H9 (cell line): ENCODE data around the gene PICALM. TPM values are rescaled to one million over a fixed set of nuclear protein-coding genes. Genes with fewer than 3 reads are reported as not detected.

Source experiments
- DNase-seq: peaks from one replicate; pipeline ENCODE4 v3.0.0-alpha.2; 2017
- H2AFZ ChIP-seq: one replicate; pipeline ENCODE4 v1.6.1; 2013; ENCODE audit warnings: mild to moderate bottlenecking, low read length, control low read depth, moderate library complexity
- H2AK5ac ChIP-seq: 2 replicates; pipeline ENCODE4 v1.6.1; 2013; ENCODE audit warnings: low read length, control low read depth, mixed read lengths; ENCODE audit not compliant: insufficient read length
- H2BK120ac ChIP-seq: one replicate; pipeline ENCODE4 v1.6.1; 2013; ENCODE audit warnings: low read depth, mild to moderate bottlenecking, low read length, control low read depth, inconsistent platforms; ENCODE audit not compliant: poor library complexity, severe bottlenecking
- H2BK12ac ChIP-seq: 2 replicates; pipeline ENCODE4 v1.6.1; 2013; ENCODE audit warnings: low read length, control low read depth, mixed read lengths, low read depth; ENCODE audit not compliant: insufficient read length
- H2BK15ac ChIP-seq: 2 replicates; pipeline ENCODE4 v1.6.1; 2013; ENCODE audit warnings: low read depth, low read length, control low read depth
- H2BK20ac ChIP-seq: one replicate; pipeline ENCODE4 v1.6.1; 2013; ENCODE audit warnings: low read depth, mild to moderate bottlenecking, low read length, control low read depth, inconsistent platforms; ENCODE audit not compliant: poor library complexity, severe bottlenecking
- H2BK5ac ChIP-seq: 2 replicates; pipeline ENCODE4 v1.6.1; 2013; ENCODE audit warnings: low read length, control low read depth, mixed read lengths; ENCODE audit not compliant: insufficient read length
- H3K14ac ChIP-seq: 2 replicates; pipeline ENCODE4 v1.6.1; 2013; ENCODE audit warnings: low read length, control low read depth; ENCODE audit not compliant: insufficient read depth
- H3K18ac ChIP-seq: 2 replicates; pipeline ENCODE4 v1.6.1; 2013; ENCODE audit warnings: low read depth, mild to moderate bottlenecking, mixed read lengths, low read length, control low read depth; ENCODE audit not compliant: insufficient read length
- H3K23ac ChIP-seq: 2 replicates; pipeline ENCODE4 v1.6.1; 2013; ENCODE audit warnings: low read length, control low read depth, mixed read lengths, low read depth; ENCODE audit not compliant: insufficient read length
- H3K23me2 ChIP-seq: 2 replicates; pipeline ENCODE4 v1.6.1; 2013; ENCODE audit warnings: low read depth, mild to moderate bottlenecking, mixed read lengths, low read length, control low read depth; ENCODE audit not compliant: insufficient read length, poor library complexity, severe bottlenecking
- H3K27ac ChIP-seq: 2 replicates; pipeline ENCODE4 v1.5.1; 2013; ENCODE audit warnings: low read length, control low read depth, mixed read lengths, low read depth; ENCODE audit not compliant: insufficient read length
- H3K27me3 ChIP-seq: 2 replicates; pipeline ENCODE4 v1.6.1; 2013; ENCODE audit warnings: low read length, control low read depth, inconsistent platforms; ENCODE audit not compliant: insufficient read depth
- H3K4ac ChIP-seq: 2 replicates; pipeline ENCODE4 v1.6.1; 2013; ENCODE audit warnings: low read depth, mild to moderate bottlenecking, control low read depth, inconsistent platforms, low read length, moderate library complexity
- H3K4me1 ChIP-seq: 2 replicates; pipeline ENCODE4 v1.6.1; 2013; ENCODE audit warnings: low read length, control low read depth, inconsistent platforms; ENCODE audit not compliant: insufficient read depth
- H3K4me2 ChIP-seq: 2 replicates; pipeline ENCODE4 v1.6.1; 2013; ENCODE audit warnings: low read length, control low read depth, mixed read lengths; ENCODE audit not compliant: insufficient read length, insufficient read depth
- H3K56ac ChIP-seq: 2 replicates; pipeline ENCODE4 v1.6.1; 2013; ENCODE audit warnings: low read depth, mild to moderate bottlenecking, mixed read lengths, low read length, control low read depth; ENCODE audit not compliant: insufficient read length
- H3K79me1 ChIP-seq: 2 replicates; pipeline ENCODE4 v1.6.1; 2013; ENCODE audit warnings: low read depth, mild to moderate bottlenecking, moderate library complexity, low read length, control low read depth, inconsistent platforms; ENCODE audit not compliant: insufficient read depth, poor library complexity, severe bottlenecking
- H3K79me2 ChIP-seq: 2 replicates; pipeline ENCODE4 v1.6.1; 2013; ENCODE audit warnings: low read length, control low read depth, inconsistent platforms; ENCODE audit not compliant: insufficient read depth
- H3K9ac ChIP-seq: 2 replicates; pipeline ENCODE4 v1.6.1; 2013; ENCODE audit warnings: low read length, control low read depth, mixed read lengths; ENCODE audit not compliant: insufficient read length; ENCODE audit errors: extremely low read depth
- H3K9me3 ChIP-seq: one replicate; pipeline ENCODE4 v1.6.1; 2013; ENCODE audit warnings: low read depth, low read length, inconsistent platforms; ENCODE audit not compliant: control insufficient read depth
- H3T11ph ChIP-seq: one replicate; pipeline ENCODE4 v1.6.1; 2013; ENCODE audit warnings: mild to moderate bottlenecking, low read length, control low read depth, inconsistent platforms
- H4K20me1 ChIP-seq: one replicate; pipeline ENCODE4 v1.6.1; 2013; ENCODE audit not compliant: control insufficient read depth, insufficient read length, insufficient read depth
- H4K5ac ChIP-seq: 2 replicates; pipeline ENCODE4 v1.6.1; 2013; ENCODE audit warnings: low read depth, mild to moderate bottlenecking, mixed read lengths, low read length, control low read depth; ENCODE audit not compliant: insufficient read length
- H4K8ac ChIP-seq: replicated peaks from 2 replicates; pipeline ENCODE4 v1.6.1; 2013; ENCODE audit warnings: low read length, control low read depth, mixed read lengths, low read depth; ENCODE audit not compliant: insufficient read length
- H4K91ac ChIP-seq: 2 replicates; pipeline ENCODE4 v1.6.1; 2013; ENCODE audit warnings: low read depth, mild to moderate bottlenecking, moderate library complexity, mixed read lengths, low read length, control low read depth; ENCODE audit not compliant: insufficient read length
- H3K27ac Mint-ChIP-seq, 3 experiments: 2 replicates in 2 of 3; 3 replicates in 1 of 3; pipeline ENCODE4 v1.8.0; 2020 to 2021; ENCODE audit warnings: mixed read lengths in 3 of 3, mild to moderate bottlenecking in 1 of 3, moderate library complexity in 1 of 3
- H3K27me3 Mint-ChIP-seq: 2 replicates; pipeline ENCODE4 v1.8.0; 2021; ENCODE audit warnings: low read depth, mild to moderate bottlenecking, moderate library complexity, mixed read lengths
- H3K36me3 Mint-ChIP-seq, 3 experiments: 2 replicates in 2 of 3; 3 replicates in 1 of 3; pipeline ENCODE4 v1.8.0; 2020 to 2021; ENCODE audit warnings: low read depth in 3 of 3, mixed read lengths in 3 of 3; ENCODE audit not compliant: insufficient read depth in 1 of 3
- H3K4me1 Mint-ChIP-seq, 2 experiments: 2 replicates each; pipeline ENCODE4 v1.8.0; 2020; ENCODE audit warnings: mixed read lengths in 2 of 2
- H3K4me3 Mint-ChIP-seq, 2 experiments: 2 replicates in 1 of 2; 3 replicates in 1 of 2; pipeline ENCODE4 v1.8.0; 2020 to 2021; ENCODE audit warnings: mild to moderate bottlenecking in 2 of 2, mixed read lengths in 2 of 2, moderate library complexity in 1 of 2
- H3K9me3 Mint-ChIP-seq, 2 experiments: 2 replicates in 1 of 2; 3 replicates in 1 of 2; pipeline ENCODE4 v1.8.0; 2020; ENCODE audit warnings: mild to moderate bottlenecking in 2 of 2, mixed read lengths in 2 of 2, moderate library complexity in 1 of 2
- CTCF ChIP-seq: fragments of 200-600 bp; sonication (generic); conservative IDR thresholded peaks from 3 replicates; pipeline ENCODE4 v1.8.0; 2021; ENCODE audit warnings: antibody characterized with exemption, mild to moderate bottlenecking
- WGBS: extraction: QIAGEN DNeasy Blood & Tissue Kit; methylation state at CpG from one replicate; pipeline ENCODE4 v1.1.7; 2013; ENCODE audit warnings: missing lambda C conversion rate, low lambda C conversion rate, mixed read lengths; ENCODE audit not compliant: insufficient read length; ENCODE audit errors: extremely low coverage; 5-methylcytosine and 5-hydroxymethylcytosine counted together
- total RNA-seq: library from RNA; stranded (reverse); gene quantifications from 2 replicates; pipeline ENCODE4 v1.2.1, GENCODE V29; 2021

Gene PICALM
- total RNA-seq, 1 experiment from 2014 or later, result 76.4 TPM

DNA sequence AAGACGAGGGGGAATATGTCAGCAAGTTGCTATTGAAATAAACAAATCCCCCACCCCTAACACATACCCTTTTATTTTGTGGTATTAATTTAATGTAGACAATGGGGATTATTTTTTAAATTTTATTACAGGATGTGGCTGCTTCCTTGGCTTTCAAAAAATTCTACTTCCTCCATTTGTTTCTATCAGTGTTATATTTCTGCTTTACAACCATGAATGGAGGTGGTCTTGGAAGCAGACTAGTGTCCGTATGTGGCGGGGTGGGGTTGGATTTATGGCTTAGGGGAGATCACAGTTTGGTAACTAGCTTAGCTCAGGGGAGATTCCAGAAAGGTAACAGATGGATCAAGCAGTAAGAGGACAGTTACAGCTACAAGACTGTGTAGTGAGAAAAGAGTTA lies 39.3 kb upstream of the PICALM start:
- H2BK5ac ChIP-seq, result no peak overlapping the region
- no peaks in the 10 kb centered on the region for H3K79me2 ChIP-seq
- DNase-seq, result no peak
- no peaks in the 10 kb centered on the region for H4K20me1 ChIP-seq
- Mint-ChIP-seq H3K27me3 (no peaks in the 10 kb centered on the region; the same call in 1 of the 2 replicates), H3K4me1 (no peaks in the 10 kb centered on the region), H3K9me3 (peaks cover 15% of the 10 kb centered on the region in 2 experiments), H3K27ac (no peak overlapping the region), H3K4me3 (no peak overlapping the region), H3K36me3 (peaks cover 0 to 12% (median 4%) of the 10 kb centered on the region in 3 experiments; a peak in 2 of 7 replicates)
- H3K18ac ChIP-seq, result no peak overlapping the region
- H2AFZ ChIP-seq, result no peak overlapping the region
- WGBS, result no CpG with 5 or more reads among the region's 3 CpGs
- H2AK5ac ChIP-seq, result no peak overlapping the region
- no peak overlapping the region for H3K4ac ChIP-seq
- no peaks in the 10 kb centered on the region for H3K27me3 ChIP-seq
- H3K56ac ChIP-seq, result no peak overlapping the region
- H3K79me1 ChIP-seq, result no peaks in the 10 kb centered on the region
- H3K4me2 ChIP-seq, result no peak overlapping the region
- no peak overlapping the region for H3K23ac ChIP-seq
- no peak overlapping the region for H4K5ac ChIP-seq
- no peak overlapping the region for H3K27ac ChIP-seq
- H4K91ac ChIP-seq, result no peak overlapping the region
- H2BK20ac ChIP-seq, result no peak overlapping the region
- H3K9ac ChIP-seq, result no peak overlapping the region
- H3K9me3 ChIP-seq, result no peaks in the 10 kb centered on the region
- H3K14ac ChIP-seq, result no peak overlapping the region
- no peak overlapping the region for H4K8ac ChIP-seq
- H3K23me2 ChIP-seq, result no peaks in the 10 kb centered on the region
- no peaks in the 10 kb centered on the region for H3K4me1 ChIP-seq
- H2BK12ac ChIP-seq, result no peak overlapping the region
- H2BK15ac ChIP-seq, result no peak overlapping the region
- no peak for TF ChIP-seq CTCF
- no peak overlapping the region for H2BK120ac ChIP-seq
- H3T11ph ChIP-seq, result no peak overlapping the region
